Endothelial cell of umbilical vein (primary cell): ENCODE data around the gene SLC22A23. TPM values are rescaled to one million over a fixed set of nuclear protein-coding genes. Genes with fewer than 3 reads are reported as not detected.

Experiments
- BruUV-seq: library from RNA; stranded (reverse); fragments of 400-500 nt; replicated peaks from 2 replicates; lab custom pipeline; 2021; lab: Mats Ljungman, UMichigan
- CTCF ChIA-PET: fragments of 300-600, 350-600 bp; sonication (Branson Sonifier 250); formaldehyde crosslinking; loops from one replicate; lab custom pipeline; 2021; ENCODE audit warnings: antibody characterized with exemption, inconsistent platforms; lab: Charles Lee
- POLR2A ChIA-PET: fragments of 300-600, 350-600 bp; sonication (Branson Sonifier 250); formaldehyde crosslinking; loops from one replicate; lab custom pipeline; 2021; ENCODE audit warnings: antibody characterized with exemption, inconsistent platforms; lab: Charles Lee
- DNase-seq: peaks from one replicate; pipeline ENCODE4 v3.0.0-alpha.2; 2011; ENCODE audit warnings: low read depth, low spot score
- FAIRE-seq: peaks from 2 replicates; lab custom pipeline; 2011; peaks lifted over from hg19 to GRCh38; lab: Jason Lieb, UNC
- H2AFZ ChIP-seq: 2 replicates; pipeline ENCODE4 v1.6.0; 2012; ENCODE audit warnings: low read depth, low read length, control low read depth, inconsistent platforms
- H3K27ac ChIP-seq: 2 replicates; pipeline ENCODE4 v1.5.1; 2011; ENCODE audit warnings: low read depth, mild to moderate bottlenecking, control low read depth, low read length, moderate library complexity; ENCODE audit not compliant: insufficient read depth
- H3K27me3 ChIP-seq, 2 experiments: 2 replicates each; pipeline versions ENCODE4 v1.6.0 to v1.6.1; 2011; ENCODE audit warnings: low read length in 2 of 2, mixed read lengths in 1 of 2; ENCODE audit not compliant: control insufficient read depth in 2 of 2, insufficient read depth in 2 of 2
- H3K36me3 ChIP-seq, 2 experiments: 2 replicates in 1 of 2; 3 replicates in 1 of 2; pipeline ENCODE4 v1.5.1; 2011; ENCODE audit warnings: low read length in 2 of 2, mild to moderate bottlenecking in 1 of 2, moderate library complexity in 1 of 2; ENCODE audit not compliant: control insufficient read depth in 2 of 2, insufficient read depth in 2 of 2; ENCODE audit errors: extremely low read depth in 1 of 2
- H3K4me1 ChIP-seq: 3 replicates; pipeline ENCODE4 v1.5.1; 2011; ENCODE audit warnings: mild to moderate bottlenecking, low read length; ENCODE audit not compliant: control insufficient read depth, insufficient read depth; ENCODE audit errors: extremely low read depth
- H3K4me2 ChIP-seq: 2 replicates; pipeline ENCODE4 v1.6.1; 2011; ENCODE audit warnings: low read length, control low read depth, mixed read lengths; ENCODE audit not compliant: insufficient read depth
- H3K4me3 ChIP-seq, 3 experiments: fragments of 200-600 bp in 1 of 3; sonication (generic), shearing (Covaris generic) in 1 of 3; replicated peaks in 1 of 3; 2 replicates each; pipeline ENCODE4 v1.5.1; 2011 to 2016; ENCODE audit warnings: control low read depth in 3 of 3, low read length in 3 of 3, mild to moderate bottlenecking in 2 of 3, inconsistent platforms in 1 of 3, low read depth in 1 of 3, moderate library complexity in 1 of 3; ENCODE audit not compliant: insufficient read depth in 1 of 3
- H3K79me2 ChIP-seq: 2 replicates; pipeline ENCODE4 v1.6.0; 2012; ENCODE audit warnings: low read length, inconsistent platforms; ENCODE audit not compliant: control insufficient read depth, insufficient read depth
- H3K9ac ChIP-seq: replicated peaks from 2 replicates; pipeline ENCODE3; 2011; ENCODE audit warnings: low read length, control low read depth; ENCODE audit not compliant: insufficient read depth; ENCODE audit errors: extremely low read depth
- H3K9me1 ChIP-seq: replicated peaks from 3 replicates; pipeline ENCODE4 v1.6.0; 2011; ENCODE audit warnings: mild to moderate bottlenecking, low read length; ENCODE audit not compliant: control insufficient read depth, insufficient read depth; ENCODE audit errors: extremely low read depth
- H3K9me3 ChIP-seq: replicated peaks from 2 replicates; pipeline ENCODE4 v1.5.1; 2012; ENCODE audit warnings: low read length, inconsistent platforms; ENCODE audit not compliant: control insufficient read depth, insufficient read depth
- H4K20me1 ChIP-seq: replicated peaks from 2 replicates; pipeline ENCODE3; 2011; ENCODE audit warnings: mild to moderate bottlenecking, low read length; ENCODE audit not compliant: control insufficient read depth, insufficient read depth; ENCODE audit errors: extremely low read depth
- FOS ChIP-seq: IDR thresholded peaks from 2 replicates; pipeline ENCODE4 v1.6.1; 2011; ENCODE audit warnings: mild to moderate bottlenecking, low read length, moderate library complexity, borderline replicate concordance; ENCODE audit not compliant: insufficient read depth
- JUN ChIP-seq: IDR thresholded peaks from 2 replicates; pipeline ENCODE4 v1.6.1; 2011; ENCODE audit warnings: borderline replicate concordance, low read depth; ENCODE audit not compliant: insufficient read length, insufficient read depth
- dilution Hi-C: fragments of 300-500 bp; cut with MboI; formaldehyde crosslinking; loops from one replicate; pipeline ENCODE4 v1.15.0; 2019; ENCODE audit warnings: low sequenced_read_pairs; ENCODE audit not compliant: extremely low pct_ligation_motif_present
- intact Hi-C: fragments of 100-400 bp; cut with micrococcal nuclease; formaldehyde crosslinking; loops from one replicate; pipeline ENCODE4 v1.10.0; 2022
- polyA plus RNA-seq, 4 experiments: library from polyadenylated mRNA; depleted of rRNA in 3 of 4; stranded (reverse) in 3 of 4; unstranded in 1 of 4; fragments of >200 nt; gene quantifications; 2 replicates each; pipeline versions ENCODE4 v1.2.1 to v1.2.3, GENCODE V29; 2011 to 2012; ENCODE audit warnings: missing spikeins in 1 of 4
- total RNA-seq: library from RNA; stranded (reverse); gene quantifications from 2 replicates; pipeline ENCODE4 v1.2.3, GENCODE V29; 2021
- TF ChIP-seq, protein P1 (sequence below), 2 donors: IDR thresholded peaks; 1 replicate in 1 of 2; 2 replicates in 1 of 2; pipeline ENCODE4 v1.5.1; 2011; ENCODE audit warnings: low read length in 2 of 2, mild to moderate bottlenecking in 2 of 2, moderate library complexity in 2 of 2, control low read depth in 1 of 2, inconsistent platforms in 1 of 2, low read depth in 1 of 2; ENCODE audit not compliant: insufficient read depth in 1 of 2; ENCODE audit errors: extremely low read depth in 1 of 2

Gene SLC22A23
- total and polyA plus RNA-seq, 2 donors (not counting 3 experiments of a cell fraction or from before 2014, with no cell fraction given), result 4.2 to 14.3 TPM

GRCh38 chr6:3277251-3277650 lies 179.6 kb downstream of the SLC22A23 start:
- Histone ChIP-seq H3K36me3 (peaks cover 0 to 7% of the 10 kb centered on the region in 2 experiments), H3K27me3 (no peaks in the 10 kb centered on the region), H3K4me3 (no peak overlapping the region), H3K4me2 (no peak overlapping the region), H3K9ac (no peak overlapping the region), H3K27ac (no peak overlapping the region), H3K9me1 (no peaks in the 10 kb centered on the region), H3K4me1 (peaks cover 20% of the 10 kb centered on the region), H3K79me2 (no peaks in the 10 kb centered on the region), H2AFZ (no peak overlapping the region), H3K9me3 (no peaks in the 10 kb centered on the region), H4K20me1 (no peaks in the 10 kb centered on the region)
- intact Hi-C loops (loop anchor here (5.0 kb wide), 1 partner anchor 655 kb away; no protein-coding TSS in a partner anchor), dilution Hi-C loops (loop anchor here (25.0 kb wide), 1 partner anchor 710 kb away; no protein-coding TSS in a partner anchor)
- TF ChIP-seq FOS (no peak), JUN (no peak)
- TF ChIP-seq, protein P1, sequence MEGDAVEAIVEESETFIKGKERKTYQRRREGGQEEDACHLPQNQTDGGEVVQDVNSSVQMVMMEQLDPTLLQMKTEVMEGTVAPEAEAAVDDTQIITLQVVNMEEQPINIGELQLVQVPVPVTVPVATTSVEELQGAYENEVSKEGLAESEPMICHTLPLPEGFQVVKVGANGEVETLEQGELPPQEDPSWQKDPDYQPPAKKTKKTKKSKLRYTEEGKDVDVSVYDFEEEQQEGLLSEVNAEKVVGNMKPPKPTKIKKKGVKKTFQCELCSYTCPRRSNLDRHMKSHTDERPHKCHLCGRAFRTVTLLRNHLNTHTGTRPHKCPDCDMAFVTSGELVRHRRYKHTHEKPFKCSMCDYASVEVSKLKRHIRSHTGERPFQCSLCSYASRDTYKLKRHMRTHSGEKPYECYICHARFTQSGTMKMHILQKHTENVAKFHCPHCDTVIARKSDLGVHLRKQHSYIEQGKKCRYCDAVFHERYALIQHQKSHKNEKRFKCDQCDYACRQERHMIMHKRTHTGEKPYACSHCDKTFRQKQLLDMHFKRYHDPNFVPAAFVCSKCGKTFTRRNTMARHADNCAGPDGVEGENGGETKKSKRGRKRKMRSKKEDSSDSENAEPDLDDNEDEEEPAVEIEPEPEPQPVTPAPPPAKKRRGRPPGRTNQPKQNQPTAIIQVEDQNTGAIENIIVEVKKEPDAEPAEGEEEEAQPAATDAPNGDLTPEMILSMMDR (IDR thresholded peaks at IDR 0.05; ENCODE audit: extremely low read depth in 1 of 2, insufficient read depth in 1 of 2, low read depth in 1 of 2, low read length in 2 of 2), result no peak
- no peak for DNase-seq
- POLR2A ChIA-PET, result no interaction called here
- CTCF ChIA-PET, result interaction anchor here (0.9 to 1.8 kb wide), 2 partner anchors 455 to 714 kb away, joined by 3 to 9 read pairs; no protein-coding TSS in a partner anchor
- no TSS peak for BruUV-seq
- no peak for FAIRE-seq
